ENCODE results near the gene FAT3. TPM values are rescaled to one million over a fixed set of nuclear protein-coding genes. Genes with fewer than 3 reads are reported as not detected.

FAT3 gene
- total RNA-seq, 1 donor from 2014 or later = 17.6 TPM

DNA sequence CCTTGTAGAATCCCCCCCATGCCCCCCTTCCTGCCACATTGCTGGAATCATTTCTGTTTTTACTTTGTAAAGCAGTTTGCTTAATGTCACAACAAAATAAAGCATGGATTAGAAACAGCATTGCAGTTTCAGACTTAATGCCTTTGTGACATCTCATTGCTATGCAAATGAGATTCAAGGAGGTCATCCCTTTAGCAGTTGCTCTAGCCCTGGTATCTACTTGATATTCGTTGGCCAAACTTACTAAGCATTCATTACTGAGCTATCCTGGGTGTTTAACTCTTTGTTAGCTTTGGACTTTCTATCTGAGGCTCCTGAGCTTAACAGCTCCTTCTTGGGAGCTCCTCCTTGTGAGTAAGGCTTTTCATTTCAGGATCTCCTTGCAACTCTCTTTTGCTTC is 16.3 kb downstream of the FAT3 start:
- no peak overlapping the region for H3K4me3 Mint-ChIP-seq (ENCODE audit: unreplicated experiment)
- H3K27ac Mint-ChIP-seq (ENCODE audit: unreplicated experiment) = no peak overlapping the region

GRCh38 chr11:92245700-92246271 is 21.2 kb downstream of the FAT3 start:
- Mint-ChIP-seq H3K36me3 (ENCODE audit: low read depth, unreplicated experiment) (no peaks in the 10 kb centered on the region), H3K27ac (ENCODE audit: unreplicated experiment) (no peak overlapping the region), H3K27me3 (ENCODE audit: unreplicated experiment) (no peaks in the 10 kb centered on the region), H3K4me1 (ENCODE audit: unreplicated experiment) (no peaks in the 10 kb centered on the region), H3K4me3 (ENCODE audit: unreplicated experiment) (no peak overlapping the region), H3K9me3 (ENCODE audit: unreplicated experiment) (no peaks in the 10 kb centered on the region)
- no peak for DNase-seq (ENCODE audit: low spot score)
- no peak for TF ChIP-seq CTCF (IDR thresholded peaks at IDR 0.05; ENCODE audit: unreplicated experiment)

More for the DNA sequence above, 16.3 kb downstream of the FAT3 start:
- no peaks in the 10 kb centered on the region for H3K4me1 Mint-ChIP-seq (ENCODE audit: unreplicated experiment)
- no peak for TF ChIP-seq CTCF (IDR thresholded peaks at IDR 0.05; ENCODE audit: unreplicated experiment)
- no peak for DNase-seq (ENCODE audit: low spot score)
- H3K9me3 Mint-ChIP-seq (ENCODE audit: unreplicated experiment) = no peaks in the 10 kb centered on the region
- H3K27me3 Mint-ChIP-seq (ENCODE audit: unreplicated experiment) = no peaks in the 10 kb centered on the region
- H3K36me3 Mint-ChIP-seq (ENCODE audit: low read depth, unreplicated experiment) = no peaks in the 10 kb centered on the region

GRCh38 chr11:92246630-92247029 is 22.0 kb downstream of the FAT3 start:
- Mint-ChIP-seq H3K27me3 (ENCODE audit: unreplicated experiment) (no peaks in the 10 kb centered on the region), H3K27ac (ENCODE audit: unreplicated experiment) (no peak overlapping the region), H3K36me3 (ENCODE audit: low read depth, unreplicated experiment) (no peaks in the 10 kb centered on the region), H3K4me3 (ENCODE audit: unreplicated experiment) (no peak overlapping the region), H3K4me1 (ENCODE audit: unreplicated experiment) (no peaks in the 10 kb centered on the region), H3K9me3 (ENCODE audit: unreplicated experiment) (no peaks in the 10 kb centered on the region)
- no peak for DNase-seq (ENCODE audit: low spot score)
- no peak for TF ChIP-seq CTCF (IDR thresholded peaks at IDR 0.05; ENCODE audit: unreplicated experiment)

DNA sequence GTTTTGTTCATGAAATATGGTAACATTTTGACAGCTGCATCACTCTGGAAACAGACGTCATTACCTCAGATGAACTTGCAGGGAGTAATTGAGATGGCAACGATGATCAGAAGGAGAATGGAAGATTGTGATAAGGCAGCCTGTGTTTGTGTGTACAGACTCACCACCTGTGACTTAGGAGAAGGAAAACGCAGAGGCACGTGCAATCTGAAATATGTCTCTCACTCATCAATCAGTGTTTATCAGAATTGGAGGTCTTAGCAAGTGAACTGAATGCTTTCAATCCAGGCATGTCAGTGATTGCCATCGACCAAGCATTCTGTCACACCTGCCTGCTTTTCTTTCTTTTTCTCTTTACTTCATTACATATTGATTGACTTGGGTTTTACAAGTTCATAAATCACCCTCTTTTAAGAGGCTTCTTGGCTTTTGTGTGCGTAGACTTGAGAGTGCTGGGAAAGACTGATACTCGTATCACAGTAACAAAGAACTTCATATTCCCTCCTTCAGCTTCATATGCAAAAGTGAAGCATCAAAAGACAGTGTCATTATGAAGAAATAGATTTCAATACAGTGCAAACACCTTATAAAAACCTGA is 24.6 kb downstream of the FAT3 start:
- Mint-ChIP-seq H3K9me3 (ENCODE audit: unreplicated experiment) (no peaks in the 10 kb centered on the region), H3K4me3 (ENCODE audit: unreplicated experiment) (no peak overlapping the region), H3K27ac (ENCODE audit: unreplicated experiment) (no peak overlapping the region), H3K4me1 (ENCODE audit: unreplicated experiment) (peaks cover 9% of the 10 kb centered on the region), H3K36me3 (ENCODE audit: low read depth, unreplicated experiment) (no peaks in the 10 kb centered on the region), H3K27me3 (ENCODE audit: unreplicated experiment) (no peaks in the 10 kb centered on the region)
- DNase-seq (ENCODE audit: low spot score) = no peak
- TF ChIP-seq CTCF (IDR thresholded peaks at IDR 0.05; ENCODE audit: unreplicated experiment) = no peak

DNA sequence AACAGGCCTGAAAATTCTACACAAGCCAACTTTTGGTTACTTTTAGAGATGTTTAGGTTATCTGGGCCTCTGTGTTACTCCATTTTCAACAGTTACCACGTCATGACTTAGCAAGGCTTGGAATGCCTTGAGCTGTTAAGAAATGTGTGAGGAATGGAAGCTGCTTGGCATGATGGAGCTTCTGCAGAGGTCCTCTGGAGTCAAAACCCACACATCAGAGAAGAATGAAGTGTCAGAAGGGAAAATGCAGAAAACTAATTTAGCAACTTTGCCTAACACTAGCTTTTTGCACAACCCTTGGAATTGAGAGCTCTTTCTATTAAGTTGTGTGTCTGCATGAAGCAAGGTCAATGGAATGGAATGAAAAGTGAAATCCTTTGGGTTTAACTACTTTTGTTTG is 27.4 kb downstream of the FAT3 start:
- Mint-ChIP-seq H3K4me1 (ENCODE audit: unreplicated experiment) (peaks cover 9% of the 10 kb centered on the region), H3K36me3 (ENCODE audit: low read depth, unreplicated experiment) (no peaks in the 10 kb centered on the region), H3K27me3 (ENCODE audit: unreplicated experiment) (no peaks in the 10 kb centered on the region), H3K9me3 (ENCODE audit: unreplicated experiment) (no peaks in the 10 kb centered on the region), H3K27ac (ENCODE audit: unreplicated experiment) (no peak overlapping the region), H3K4me3 (ENCODE audit: unreplicated experiment) (no peak overlapping the region)
- TF ChIP-seq CTCF (IDR thresholded peaks at IDR 0.05; ENCODE audit: unreplicated experiment) = no peak
- DNase-seq (ENCODE audit: low spot score) = no peak
